Right cardiac atrium (tissue), 5 donors: Measurements from ENCODE around the gene COL4A1. TPM values are rescaled to one million over a fixed set of nuclear protein-coding genes. Genes with fewer than 3 reads are reported as not detected.
A peak's percentile ranks its signal among the peaks of the same experiment; 100 is the strongest.

ENCODE experiments used
- ATAC-seq, 2 donors: fragments of 200-7000 bp; cut with Tn5 transposase; one replicate each; pipeline versions ENCODE4 v1.8.0 to v1.9.1; 2020; ENCODE audit warnings: moderate library complexity in 2 of 2, mild to moderate bottlenecking in 1 of 2
- DNase-seq, 3 donors: peaks; one replicate each; pipeline ENCODE4 v3.0.0-alpha.2; 2020
- H3K27ac ChIP-seq: one replicate; pipeline ENCODE4 v1.5.1; 2013; ENCODE audit warnings: mild to moderate bottlenecking, low read length, control low read depth, moderate library complexity
- H3K27me3 ChIP-seq: one replicate; pipeline ENCODE4 v1.6.1; 2013; ENCODE audit not compliant: control insufficient read depth, insufficient read depth
- H3K4me1 ChIP-seq: one replicate; pipeline ENCODE4 v1.6.1; 2013; ENCODE audit warnings: low read length; ENCODE audit not compliant: control insufficient read depth, insufficient read depth
- H3K4me3 ChIP-seq: one replicate; pipeline ENCODE4 v1.5.1; 2013; ENCODE audit warnings: low read length, control low read depth
- H3K9me3 ChIP-seq: one replicate; pipeline ENCODE4 v1.6.1; 2013; ENCODE audit warnings: low read length; ENCODE audit not compliant: control insufficient read depth
- WGBS: extraction: QIAGEN DNeasy Blood & Tissue Kit; methylation state at CpG from one replicate; pipeline ENCODE4 v1.1.7; 2013; 5-methylcytosine and 5-hydroxymethylcytosine counted together
- intact Hi-C, 4 donors: fragments of 100-400 bp; cut with DNase I; formaldehyde crosslinking; loops; one replicate each; pipeline versions ENCODE4 v1.11.0 to v1.14.0; 2022 to 2023
- polyA plus RNA-seq: library from polyadenylated mRNA; stranded (reverse); fragments of 200-250 nt; gene quantifications from one replicate; pipeline ENCODE4 v1.2.3, GENCODE V29; 2013
- total RNA-seq, 4 donors: library from RNA; stranded (reverse); fragmentation: NEBNext Ultra II Directional; extraction: Animal tissue kit (Norgen Biotek cat#: 25700); gene quantifications; one replicate each; pipeline ENCODE4 v1.2.1, GENCODE V29; 2021
- donor health status: healthy with polysubstance abuse.
- donor health status: DM: no; HTN: yes; CAD: no.
- donor health status: DM: no; HTN: no; CAD: no.
- donor health status: DM: no; HTN: yes; CAD: no; lungs with severe emphysema.
- donor health status: DM: yes; HTN: yes; CAD: no.

Gene COL4A1
- total and polyA plus RNA-seq, 5 donors, result 69.8 to 267 (median 102) TPM

GRCh38 chr13:110155072-110155471 is 151.9 kb downstream of the COL4A1 start:
- peak in 1 of 2 donors; percentile 21 for ATAC-seq
- Histone ChIP-seq H3K9me3 (no peaks in the 10 kb centered on the region), H3K27ac (no peak overlapping the region), H3K27me3 (no peaks in the 10 kb centered on the region), H3K4me1 (no peaks in the 10 kb centered on the region), H3K4me3 (no peak overlapping the region)
- no peak for DNase-seq
- intact Hi-C loops, result no loop called here
- WGBS, result 92% methylated on average over 14 of the region's 14 CpGs

GRCh38 chr13:110154410-110154933 is 152.5 kb downstream of the COL4A1 start:
- no peaks in the 10 kb centered on the region for H3K27me3 ChIP-seq
- intact Hi-C loops, result no loop called here
- WGBS, result 80% methylated on average over 7 of the region's 7 CpGs
- H3K4me1 ChIP-seq, result no peaks in the 10 kb centered on the region
- no peak overlapping the region for H3K4me3 ChIP-seq
- DNase-seq (no peak), ATAC-seq (no peak)
- H3K9me3 ChIP-seq, result no peaks in the 10 kb centered on the region
- no peak overlapping the region for H3K27ac ChIP-seq

GRCh38 chr13:110152351-110152750 is 154.6 kb downstream of the COL4A1 start:
- intact Hi-C loops, result no loop called here
- ATAC-seq (no peak), DNase-seq (no peak)
- Histone ChIP-seq H3K4me3 (no peak overlapping the region), H3K27me3 (no peaks in the 10 kb centered on the region), H3K9me3 (no peaks in the 10 kb centered on the region), H3K4me1 (no peaks in the 10 kb centered on the region), H3K27ac (no peak overlapping the region)
- 93% methylated on average over 17 of the region's 17 CpGs for WGBS

DNA sequence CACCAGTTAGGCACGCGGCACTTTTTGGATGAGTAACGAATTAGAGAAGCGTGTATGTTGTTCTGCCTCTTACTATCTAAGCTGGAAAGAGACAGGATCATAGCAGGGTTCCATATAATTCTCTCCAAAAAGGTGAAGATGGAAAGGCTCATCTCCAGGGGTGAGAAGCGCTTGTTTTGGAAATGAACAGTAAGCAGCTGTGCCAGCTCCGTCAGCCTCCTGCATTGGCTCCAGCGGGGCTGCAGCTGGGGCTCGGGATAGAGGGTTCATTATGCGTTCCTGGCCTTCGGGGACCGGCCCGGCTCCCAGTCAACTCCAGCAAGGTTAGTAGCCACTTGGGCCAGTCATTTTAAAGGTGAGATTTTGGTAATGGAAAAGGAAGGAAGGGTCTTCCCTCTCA is 155.5 kb downstream of the COL4A1 start:
- ATAC-seq, result no peak
- no peak for DNase-seq
- no peaks in the 10 kb centered on the region for H3K9me3 ChIP-seq
- no peak overlapping the region for H3K4me3 ChIP-seq
- WGBS, result 85% methylated on average over 12 of the region's 12 CpGs
- intact Hi-C loops, result no loop called here
- H3K27me3 ChIP-seq, result no peaks in the 10 kb centered on the region
- no peaks in the 10 kb centered on the region for H3K4me1 ChIP-seq
- no peak overlapping the region for H3K27ac ChIP-seq

DNA sequence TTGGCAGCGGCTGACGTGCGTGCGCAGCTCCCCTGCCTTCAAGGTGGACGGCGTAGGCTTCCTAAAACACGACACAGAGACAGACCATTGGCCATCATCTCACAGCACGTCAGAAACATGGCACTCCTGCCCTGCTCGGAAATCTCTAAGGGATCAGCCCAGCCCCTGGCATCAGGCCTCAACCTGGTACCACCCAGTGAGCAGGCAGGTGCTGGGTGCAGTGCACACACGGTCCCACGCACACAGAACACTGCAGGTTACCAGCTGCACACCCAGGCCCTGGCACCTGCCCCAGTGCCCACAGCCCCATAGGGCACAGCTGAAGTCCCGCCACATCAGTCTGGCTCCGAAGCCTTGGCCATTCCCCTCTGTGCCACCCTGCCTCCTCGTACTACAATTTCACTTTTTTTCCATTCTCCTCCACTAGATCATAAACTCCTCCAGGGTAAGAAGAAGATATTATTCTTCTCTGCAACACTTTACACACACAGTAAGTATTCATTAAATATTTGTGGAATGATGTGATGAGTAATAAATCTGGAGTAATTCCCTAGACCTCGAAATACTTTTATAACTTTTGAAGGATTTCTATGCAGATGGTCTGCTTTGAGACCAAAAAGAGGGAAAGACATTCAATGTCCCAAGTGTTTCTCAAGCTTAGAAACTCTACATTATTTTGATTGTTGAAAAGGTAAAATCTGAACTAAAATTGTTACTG is 156.4 kb downstream of the COL4A1 start:
- intact Hi-C loops, result no loop called here
- H3K27me3 ChIP-seq, result no peaks in the 10 kb centered on the region
- no peak overlapping the region for H3K27ac ChIP-seq
- no peak overlapping the region for H3K4me3 ChIP-seq
- no peaks in the 10 kb centered on the region for H3K4me1 ChIP-seq
- DNase-seq, result no peak
- WGBS, result 89% methylated on average over 15 of the region's 15 CpGs
- H3K9me3 ChIP-seq, result no peaks in the 10 kb centered on the region
- ATAC-seq, result peak; percentile 16 to 48

DNA sequence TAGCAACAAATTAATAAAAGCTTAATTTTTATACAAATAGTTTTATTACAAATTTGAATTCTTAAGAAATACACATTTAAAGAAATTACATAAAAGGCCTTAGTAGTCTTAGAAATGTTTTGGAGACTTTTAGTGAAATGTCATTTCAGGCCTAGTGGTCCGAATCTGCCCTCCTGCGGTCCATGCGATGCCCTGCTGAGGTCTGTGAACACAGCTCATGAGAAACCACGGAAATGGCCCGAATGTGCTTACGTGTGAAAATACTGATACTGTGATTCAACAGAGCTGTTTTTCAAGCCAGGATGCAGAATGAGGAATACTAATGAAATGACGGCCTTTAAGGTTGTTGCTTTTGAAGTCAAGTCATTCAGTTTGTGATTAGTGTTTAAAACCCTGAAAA is 157.9 kb downstream of the COL4A1 start:
- WGBS, result 82% methylated on average over 7 of the region's 7 CpGs
- Histone ChIP-seq H3K4me1 (no peaks in the 10 kb centered on the region), H3K27ac (no peak overlapping the region), H3K4me3 (no peak overlapping the region), H3K9me3 (no peaks in the 10 kb centered on the region), H3K27me3 (no peaks in the 10 kb centered on the region)
- DNase-seq (no peak), ATAC-seq (no peak)
- intact Hi-C loops, result no loop called here

DNA sequence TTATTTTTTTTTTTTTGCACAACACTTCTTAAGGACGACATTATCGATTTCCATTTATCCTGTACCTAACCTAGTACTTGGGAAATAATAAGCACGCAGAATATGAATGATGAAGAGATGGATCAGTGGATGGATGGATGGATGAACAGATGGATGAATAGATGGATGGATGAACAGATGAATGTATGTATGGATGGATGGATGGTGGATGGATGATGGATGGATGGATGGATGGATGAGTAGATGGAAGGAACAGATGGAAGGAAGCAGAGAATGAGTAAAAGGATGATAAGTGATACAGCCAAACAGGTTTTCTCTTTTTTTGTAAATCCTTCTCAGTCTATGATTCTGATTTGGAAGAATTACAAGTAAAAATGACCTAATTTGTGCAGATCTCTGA is 166.9 kb downstream of the COL4A1 start:
- no peak overlapping the region for H3K27ac ChIP-seq
- ATAC-seq, result no peak
- WGBS, result 91% methylated on average over 3 of the region's 3 CpGs
- DNase-seq, result no peak
- no peaks in the 10 kb centered on the region for H3K27me3 ChIP-seq
- no peak overlapping the region for H3K4me3 ChIP-seq
- no peaks in the 10 kb centered on the region for H3K9me3 ChIP-seq
- peaks cover 2% of the 10 kb centered on the region for H3K4me1 ChIP-seq
- intact Hi-C loops, result no loop called here

- 30% methylated on average over 8 of the region's 8 CpGs for WGBS
- H3K4me1 ChIP-seq, result peaks cover 2% of the 10 kb centered on the region
- H3K27me3 ChIP-seq, result no peaks in the 10 kb centered on the region
- intact Hi-C loops, result no loop called here
- H3K9me3 ChIP-seq, result no peaks in the 10 kb centered on the region
- H3K4me3 ChIP-seq, result peak overlapping the region; percentile 51
- H3K27ac ChIP-seq, result no peak overlapping the region
- DNase-seq (peak in 1 of 3 donors; percentile 56), ATAC-seq (peak; percentile 7 to 20)
Measured at GRCh38 chr13:110138700-110139036, 168.3 kb downstream of the COL4A1 start.

DNA sequence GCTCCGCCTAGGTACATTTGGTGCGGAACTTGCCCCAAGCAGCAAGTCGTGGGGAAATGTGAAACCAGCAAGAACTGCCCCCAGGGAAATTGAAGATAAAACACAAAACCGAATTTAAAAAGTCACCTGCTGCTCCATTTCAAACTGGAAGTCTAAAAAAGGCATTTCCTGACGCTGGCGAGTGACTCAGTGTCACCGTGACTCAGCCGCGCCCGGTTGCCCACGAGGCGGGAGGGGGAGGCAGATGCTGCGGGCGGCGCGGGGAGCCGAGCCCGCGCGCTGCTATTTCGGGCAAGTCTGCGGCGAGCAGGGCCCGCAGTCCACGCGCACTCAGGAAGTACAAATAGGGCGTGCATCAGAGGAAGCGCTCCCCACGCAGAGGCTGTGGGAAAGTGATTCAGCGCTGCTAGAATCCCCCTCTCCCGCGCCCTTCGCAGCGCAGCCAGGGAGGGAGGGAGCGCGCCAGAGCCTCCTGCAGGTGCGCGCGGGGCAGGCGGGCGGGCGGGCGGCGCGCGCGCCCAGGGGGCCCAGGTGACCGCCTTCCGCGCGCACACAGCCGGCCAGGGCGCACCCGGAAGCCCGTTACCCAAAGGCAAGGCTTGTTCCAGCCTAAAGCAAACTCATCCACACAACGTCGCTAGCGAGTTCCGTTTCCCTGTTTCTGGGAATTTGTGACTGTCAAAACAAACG is 168.8 kb downstream of the COL4A1 start:
- H3K27ac ChIP-seq, result peak overlapping the region; percentile 68
- H3K4me1 ChIP-seq, result peaks cover 2% of the 10 kb centered on the region
- H3K4me3 ChIP-seq, result peak overlapping the region; percentile 51
- under 1% methylated on average over 60 of the region's 60 CpGs for WGBS
- peak; percentile 77 to 79 (median 78) for DNase-seq
- H3K27me3 ChIP-seq, result no peaks in the 10 kb centered on the region
- intact Hi-C loops, result no loop called here
- H3K9me3 ChIP-seq, result no peaks in the 10 kb centered on the region
- ATAC-seq, result peak; percentile 70

DNA sequence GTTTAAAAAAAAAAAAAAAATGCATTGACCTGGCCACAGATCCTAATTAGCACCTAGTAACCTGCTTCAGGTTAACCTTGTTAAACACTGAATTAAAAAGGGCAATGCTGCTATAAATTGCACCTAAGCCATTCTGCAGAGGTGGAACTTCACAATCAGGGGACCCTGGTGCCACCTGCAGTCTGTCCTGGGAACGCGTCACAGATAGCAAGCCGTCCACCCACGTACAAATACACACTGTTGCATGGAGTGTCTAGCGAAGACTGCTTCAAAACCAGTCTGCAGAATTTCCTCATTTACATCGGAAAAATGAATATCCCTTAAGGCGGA is 169.3 kb downstream of the COL4A1 start:
- Histone ChIP-seq H3K4me1 (peaks cover 2% of the 10 kb centered on the region), H3K4me3 (peak overlapping the region; percentile 51), H3K27me3 (no peaks in the 10 kb centered on the region), H3K27ac (peak overlapping the region; percentile 68), H3K9me3 (no peaks in the 10 kb centered on the region)
- peak in 2 of 3 donors; percentile 68 to 78 for DNase-seq
- intact Hi-C loops, result no loop called here
- WGBS, result under 1% methylated on average over 7 of the region's 7 CpGs
- ATAC-seq, result peak; percentile 48 to 77

- Histone ChIP-seq H3K9me3 (no peaks in the 10 kb centered on the region), H3K4me1 (peaks cover 2% of the 10 kb centered on the region), H3K27ac (peak overlapping the region; percentile 58), H3K27me3 (no peaks in the 10 kb centered on the region), H3K4me3 (no peak overlapping the region)
- DNase-seq (peak in 2 of 3 donors; percentile 66 to 68), ATAC-seq (peak; percentile 33 to 49)
- WGBS, result 39% methylated on average over 16 of the region's 16 CpGs
- intact Hi-C loops, result no loop called here
Measured at GRCh38 chr13:110136660-110137585, 170.0 kb downstream of the COL4A1 start.
